GM12892 (cell line): ENCODE results near the gene PDGFC.

ENCODE experiments used
- POLR2A ChIP-seq: IDR thresholded peaks from 2 replicates; pipeline ENCODE4 v1.6.1; 2011; ENCODE audit warnings: low read depth, low read length, control low read depth
- POLR2AphosphoS5 ChIP-seq: IDR thresholded peaks from 2 replicates; pipeline ENCODE4 v1.6.1; 2011; ENCODE audit warnings: low read depth, low read length, control low read depth
- TAF1 ChIP-seq: IDR thresholded peaks from 2 replicates; pipeline ENCODE4 v1.6.1; 2011; ENCODE audit warnings: low read depth, mild to moderate bottlenecking, control low read depth, low read length, borderline replicate concordance

GRCh38 chr4:156734965-156735895 lies 236.4 kb downstream of the PDGFC start:
- TF ChIP-seq POLR2AphosphoS5 (no peak), POLR2A (no peak), TAF1 (no peak)
